Globus pallidus (tissue), 1 donor: ENCODE data around the gene PDE4B.

Source experiments
- DNase-seq: peaks from one replicate; pipeline ENCODE4 v3.0.0-alpha.2; 2015; ENCODE audit warnings: low spot score

The PDE4B gene

DNA sequence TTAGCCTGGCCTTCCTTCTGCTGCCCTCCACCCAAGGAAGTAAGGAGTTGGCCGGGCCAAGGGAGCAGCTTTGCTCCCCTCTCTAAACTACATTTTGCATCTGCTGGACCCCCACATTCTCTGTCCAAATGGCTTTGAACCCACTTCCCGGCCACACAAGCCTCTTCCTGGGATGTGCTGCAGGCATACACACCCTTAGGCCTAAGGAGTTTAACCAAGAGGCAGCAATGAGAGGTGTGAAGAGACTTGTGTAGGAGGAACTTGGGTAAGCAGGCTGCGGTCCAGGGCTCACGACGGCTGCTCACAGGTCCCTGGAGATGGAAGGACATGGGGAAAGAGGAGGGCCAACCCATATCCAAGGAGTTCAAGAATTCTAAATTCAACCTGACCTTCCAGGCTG lies 544.6 kb downstream of the PDE4B start:
- no peak for DNase-seq

DNA sequence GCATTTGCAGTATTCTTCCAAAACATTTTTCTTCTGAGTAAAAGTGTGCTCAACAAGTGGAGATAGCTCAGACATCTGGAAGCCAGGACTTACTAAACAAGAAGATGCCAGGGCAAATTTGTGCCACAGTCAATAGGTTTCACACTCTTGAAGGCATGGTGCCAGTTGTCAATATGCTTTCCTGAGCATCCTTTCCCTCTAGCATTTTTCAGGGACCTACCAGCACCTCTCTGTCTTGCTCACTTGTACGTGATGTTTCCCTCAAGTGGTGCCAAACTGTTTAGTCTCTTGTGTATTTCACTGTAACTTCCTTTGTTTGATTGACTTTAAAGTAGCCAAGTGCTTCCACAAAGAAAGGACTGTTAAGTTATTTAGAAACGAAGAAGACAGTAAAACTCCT lies 547.2 kb downstream of the PDE4B start:
- no peak for DNase-seq

DNA sequence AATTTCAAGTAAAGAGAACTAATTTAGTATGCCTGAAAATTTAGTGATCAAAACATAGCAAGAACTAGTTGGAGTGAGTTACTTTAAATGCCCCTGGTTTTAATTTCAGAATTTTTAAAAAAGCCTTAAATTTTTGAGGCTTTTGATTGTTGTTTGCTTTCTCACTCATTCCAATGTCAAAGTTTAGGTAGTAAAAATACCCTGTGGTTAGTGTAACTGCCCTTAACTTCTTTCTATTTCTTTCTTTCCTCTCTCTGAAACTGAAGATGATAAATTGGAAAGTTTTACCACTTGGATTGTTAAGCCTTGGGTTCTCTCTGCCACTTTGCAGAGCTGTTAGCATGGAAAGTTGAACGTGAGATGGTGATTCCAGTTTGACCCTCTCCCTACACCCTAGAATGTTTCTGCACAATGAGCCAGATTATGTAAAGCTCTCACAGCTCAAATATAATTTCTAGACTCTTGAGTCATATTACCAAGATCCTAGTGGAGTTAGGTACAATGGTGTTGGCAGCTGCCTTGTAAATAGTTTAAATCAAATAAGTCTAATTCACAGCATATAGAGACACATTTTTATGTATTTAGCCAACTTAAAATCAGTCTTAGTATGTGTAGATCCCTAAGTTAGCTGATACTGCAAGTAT lies 548.9 kb downstream of the PDE4B start:
- no peak for DNase-seq

- no peak for DNase-seq
Observed at GRCh38 chr1:66342707-66343106, 550.0 kb downstream of the PDE4B start.

DNA sequence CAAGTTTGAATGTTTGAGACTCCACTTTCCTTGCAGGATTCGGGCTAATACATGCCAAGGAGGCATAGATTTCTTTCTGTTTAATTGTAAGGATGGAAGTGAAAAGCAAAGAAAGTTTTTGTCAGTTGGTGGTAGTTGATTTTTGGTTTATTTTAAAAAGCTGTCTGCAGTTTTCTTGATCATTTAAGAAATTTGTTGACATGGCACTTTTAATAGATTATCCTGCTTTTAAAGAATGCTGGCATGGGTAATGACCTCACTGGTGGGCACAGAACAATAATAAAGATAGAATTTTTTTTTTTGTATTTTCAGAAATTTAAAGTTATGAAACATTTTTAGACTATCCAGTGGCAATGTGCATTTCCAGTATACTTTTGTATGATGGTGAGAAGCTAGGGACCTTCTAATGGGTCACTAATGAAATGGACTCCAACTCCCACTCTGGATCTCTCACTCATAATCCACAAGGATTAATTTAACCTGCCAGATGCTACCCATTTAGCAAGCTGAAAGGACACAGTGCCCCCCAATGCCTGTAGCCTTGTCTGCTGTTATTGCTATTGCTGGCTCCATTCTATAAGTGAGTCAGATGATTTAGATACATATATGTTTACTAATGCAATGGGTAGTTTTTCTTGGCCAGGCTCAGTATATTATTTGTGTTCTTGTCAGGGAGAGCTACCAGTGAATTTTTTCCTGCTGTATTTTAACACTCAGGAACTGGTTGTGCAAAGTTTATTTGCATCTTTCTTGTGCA lies 551.1 kb downstream of the PDE4B start:
- DNase-seq = no peak

GRCh38 chr1:66346057-66346795 lies 553.5 kb downstream of the PDE4B start:
- no peak for DNase-seq

GRCh38 chr1:66346873-66347272 lies 554.2 kb downstream of the PDE4B start:
- no peak for DNase-seq

DNA sequence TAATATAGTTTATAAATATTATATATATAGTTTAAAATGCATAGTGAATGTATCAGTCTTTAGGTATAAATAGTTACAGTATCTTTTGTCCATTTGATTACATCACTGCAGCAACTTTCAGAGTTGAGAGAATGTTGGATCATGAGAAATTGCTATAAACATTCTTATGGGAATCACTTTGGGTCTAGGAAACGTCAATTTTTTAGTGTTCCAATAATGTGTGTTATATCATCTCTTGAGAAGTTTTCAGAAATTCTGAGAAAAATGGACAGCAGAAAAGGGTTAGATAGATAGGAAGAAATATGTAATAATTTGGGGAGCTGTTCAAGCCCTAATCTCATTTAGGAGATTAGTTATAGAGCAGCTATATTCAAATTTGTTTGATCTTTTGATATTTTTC lies 556.1 kb downstream of the PDE4B start:
- no peak for DNase-seq

GRCh38 chr1:66349242-66349641 lies 556.5 kb downstream of the PDE4B start:
- peak; percentile 79 for DNase-seq

DNA sequence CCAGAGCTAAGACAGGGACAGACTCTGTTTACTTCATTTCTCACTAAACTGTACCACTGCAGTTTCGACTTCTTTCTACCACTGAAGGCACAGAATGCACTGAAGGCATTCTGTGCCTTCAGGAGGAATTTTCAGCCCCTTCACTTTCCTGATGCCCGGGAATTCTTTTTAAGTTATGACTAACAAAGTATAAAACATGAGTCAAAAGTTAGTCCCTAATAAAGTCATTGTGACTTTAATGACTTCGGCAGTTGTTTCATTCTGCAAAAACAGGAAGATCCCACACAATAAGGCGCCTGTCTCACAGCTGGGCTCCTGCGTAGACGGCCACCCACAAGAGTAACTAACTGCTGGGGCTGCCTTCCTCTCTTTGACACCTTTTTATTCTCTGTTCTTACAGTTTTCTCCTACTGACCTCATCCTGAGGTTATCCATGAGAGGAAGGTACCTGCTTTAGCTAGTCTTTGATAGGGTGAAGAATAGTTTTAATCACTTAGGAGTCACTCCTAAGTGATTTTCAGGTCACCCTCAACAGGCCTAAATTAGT lies 557.4 kb downstream of the PDE4B start:
- peak; percentile 75 for DNase-seq

DNA sequence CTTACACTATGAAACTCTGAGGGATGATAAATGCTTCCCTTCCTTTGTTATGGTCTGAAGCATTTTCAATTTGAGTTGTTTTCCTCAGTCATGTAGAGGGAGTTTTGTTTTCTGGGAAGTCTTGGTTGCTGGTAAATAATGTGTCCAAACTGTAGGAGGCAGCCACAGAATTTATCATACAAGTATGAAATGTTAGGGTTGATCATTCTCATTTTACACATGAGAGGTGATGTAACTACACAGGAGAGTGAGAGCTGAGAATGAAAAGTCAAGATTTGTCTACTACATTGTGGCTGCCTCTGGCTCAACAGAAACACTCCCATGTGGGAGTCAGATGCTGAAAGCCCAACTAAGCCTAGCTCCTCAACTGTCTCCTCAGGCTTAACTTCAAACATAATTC lies 558.8 kb downstream of the PDE4B start:
- DNase-seq = no peak

DNA sequence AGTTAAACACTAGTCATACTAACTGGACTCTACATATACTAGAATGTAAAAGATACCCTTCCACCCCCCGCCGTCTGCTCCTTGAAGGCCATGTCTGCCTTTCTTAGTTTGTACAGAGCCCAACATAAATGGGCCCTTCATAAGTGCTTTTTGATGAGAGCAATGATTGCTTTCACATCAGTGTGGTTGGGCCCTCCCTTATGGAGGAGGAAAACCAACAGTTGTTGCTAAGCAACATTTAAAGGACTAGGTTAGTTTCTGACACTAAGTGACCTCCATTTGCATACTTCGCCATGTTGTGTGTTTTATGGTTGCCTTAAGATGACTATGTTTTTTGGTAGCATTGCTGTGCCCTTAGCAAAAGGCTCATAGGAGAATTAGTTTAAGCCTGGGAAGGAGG lies 559.2 kb downstream of the PDE4B start:
- no peak for DNase-seq

DNA sequence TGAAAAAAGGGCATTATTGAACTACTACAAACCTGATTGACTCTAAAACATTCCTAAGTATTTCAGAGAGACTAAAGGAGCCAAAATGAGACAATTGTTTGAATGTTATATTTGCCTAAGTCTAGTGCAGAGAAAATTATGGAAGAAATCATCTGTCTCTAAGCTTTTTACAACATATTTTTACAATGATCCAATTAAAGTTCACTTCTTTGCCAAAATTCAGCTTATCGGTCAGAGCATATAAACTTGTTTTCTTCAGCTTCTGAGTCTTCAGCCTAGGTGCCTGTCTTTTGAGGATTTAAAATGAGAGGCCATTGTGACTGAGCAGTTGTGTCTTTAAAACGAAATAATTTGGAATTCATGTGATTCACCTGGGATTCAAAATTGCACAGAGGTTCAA lies 560.1 kb downstream of the PDE4B start:
- no peak for DNase-seq

- peak; percentile 77 for DNase-seq
Observed at GRCh38 chr1:66353257-66353656, 560.6 kb downstream of the PDE4B start.

DNA sequence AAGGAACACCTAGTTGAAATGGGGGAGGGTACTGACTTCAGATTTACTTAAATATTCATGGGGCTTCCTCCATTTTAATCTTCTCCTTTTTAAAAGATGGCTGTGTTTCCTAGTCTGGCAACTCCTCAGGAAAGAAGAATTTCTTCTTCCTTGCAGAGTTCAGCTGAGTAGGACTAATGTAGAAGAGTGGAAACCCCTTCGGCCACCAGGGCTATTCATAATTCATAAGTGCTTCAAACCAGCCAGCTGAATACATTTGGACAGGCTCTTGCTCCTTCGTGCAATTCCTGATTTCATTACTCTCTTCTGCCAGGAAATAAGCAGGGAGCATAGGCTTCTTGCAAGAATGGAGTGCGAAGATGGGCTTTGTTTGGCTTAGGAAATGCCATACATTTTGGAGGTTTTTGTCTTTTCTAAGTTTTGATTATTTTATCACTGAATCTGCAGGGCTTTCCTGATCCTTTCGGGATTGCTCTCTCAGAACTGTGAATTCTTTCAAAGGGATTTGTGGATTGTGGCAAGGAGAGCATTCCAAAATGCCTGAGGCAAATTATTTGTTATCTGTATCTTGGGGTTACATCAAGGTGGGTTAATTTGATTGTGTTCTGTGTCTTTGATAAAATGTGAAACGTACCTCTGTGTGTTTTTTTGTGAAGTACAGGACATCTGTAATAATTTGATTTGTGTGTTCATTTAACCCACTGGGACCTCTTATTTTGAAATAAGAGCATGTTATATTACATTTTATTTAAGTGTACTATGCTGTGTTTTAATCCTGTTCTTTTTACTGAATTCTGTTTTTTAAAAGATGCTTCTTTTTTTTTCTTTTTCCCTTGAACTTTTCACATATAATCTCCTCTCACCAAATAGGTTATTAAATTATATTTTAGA lies 561.9 kb downstream of the PDE4B start:
- DNase-seq = no peak

GRCh38 chr1:66355756-66356155 lies 563.1 kb downstream of the PDE4B start:
- DNase-seq = no peak

GRCh38 chr1:66356605-66357004 lies 563.9 kb downstream of the PDE4B start:
- DNase-seq = no peak

GRCh38 chr1:66357021-66357420 lies 564.3 kb downstream of the PDE4B start:
- no peak for DNase-seq

- no peak for DNase-seq
Observed at GRCh38 chr1:66357478-66358197, 564.9 kb downstream of the PDE4B start.

GRCh38 chr1:66359269-66359668 lies 566.6 kb downstream of the PDE4B start:
- no peak for DNase-seq

DNA sequence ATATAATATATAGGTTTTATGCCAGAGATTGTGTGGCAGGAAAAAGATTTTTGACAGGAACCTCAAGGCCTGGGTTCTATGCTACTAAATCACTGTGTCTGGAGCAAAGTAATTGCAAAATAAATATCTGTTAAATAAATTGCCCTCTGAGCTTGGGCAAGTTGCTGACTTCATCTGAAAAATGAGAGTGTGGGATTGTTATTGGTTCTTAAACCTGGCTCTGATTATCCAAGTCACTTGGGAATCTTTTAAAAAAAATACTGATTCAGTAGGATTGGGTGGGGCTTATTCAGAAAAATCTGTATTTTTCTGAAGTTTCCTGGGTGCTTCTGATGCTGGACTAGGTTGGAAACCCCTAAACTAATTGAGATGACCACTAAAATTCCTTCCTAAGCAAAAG lies 567.1 kb downstream of the PDE4B start:
- no peak for DNase-seq
